Measurements from ENCODE around the gene LDLRAD2.
A peak's percentile ranks its signal among the peaks of the same experiment; 100 is the strongest.
"Not testable (repeated sequence)": the region's sequence is repeated elsewhere in the genome, so short reads cannot be mapped to it uniquely, and the experiment has no call there.

The LDLRAD2 gene

GRCh38 chr1:21811875-21812305, at the start of gene LDLRAD2:
Gene LDLRAD2 (plus strand): TSS chr1:21812265. CDS start chr1:21812452, 187 bp downstream.
- no peak for DNase-seq

- DNase-seq: no peak
Observed at GRCh38 chr1:21763236-21763635, 48.8 kb upstream of the LDLRAD2 start.

- DNase-seq: no peak
Observed at GRCh38 chr1:21763694-21764419, 48.2 kb upstream of the LDLRAD2 start.

- DNase-seq: no peak
Observed at GRCh38 chr1:21764615-21765423, 47.2 kb upstream of the LDLRAD2 start.

- DNase-seq: no peak
Observed at GRCh38 chr1:21766210-21766609, 45.9 kb upstream of the LDLRAD2 start.

GRCh38 chr1:21767106-21767505, 45.0 kb upstream of the LDLRAD2 start:
- not testable (repeated sequence) for DNase-seq

- no peak for DNase-seq
Observed at GRCh38 chr1:21770201-21770600, 41.9 kb upstream of the LDLRAD2 start.

GRCh38 chr1:21770602-21771001, 41.5 kb upstream of the LDLRAD2 start:
- DNase-seq: not testable (repeated sequence)

GRCh38 chr1:21771672-21772071, 40.4 kb upstream of the LDLRAD2 start:
- DNase-seq: not testable (repeated sequence)

GRCh38 chr1:21773585-21773984, 38.5 kb upstream of the LDLRAD2 start:
- no peak for DNase-seq

GRCh38 chr1:21774835-21775549, 37.1 kb upstream of the LDLRAD2 start:
- no peak for DNase-seq

- DNase-seq: no peak
Observed at GRCh38 chr1:21775550-21775914, 36.5 kb upstream of the LDLRAD2 start.

- no peak for DNase-seq
Observed at GRCh38 chr1:21775985-21776562, 36.0 kb upstream of the LDLRAD2 start.

- not testable (repeated sequence) for DNase-seq
Observed at GRCh38 chr1:21776925-21777324, 35.1 kb upstream of the LDLRAD2 start.

GRCh38 chr1:21778405-21778727, 33.7 kb upstream of the LDLRAD2 start:
- no peak for DNase-seq

GRCh38 chr1:21779613-21780521, 32.2 kb upstream of the LDLRAD2 start:
- DNase-seq: no peak

GRCh38 chr1:21781815-21782348, 30.2 kb upstream of the LDLRAD2 start:
- DNase-seq: no peak

- DNase-seq: peak; percentile 11
Observed at GRCh38 chr1:21782349-21782867, 29.7 kb upstream of the LDLRAD2 start.

- peak; percentile 57 for DNase-seq
Observed at GRCh38 chr1:21782868-21783678, 29.0 kb upstream of the LDLRAD2 start, which contains the start of gene USP48. Gene USP48 (minus strand): TSS chr1:21783149. CDS start chr1:21782957, 192 bp downstream.
